Motor neuron (in vitro differentiated cells): Measurements from ENCODE around the gene EIF4G3. TPM values are rescaled to one million over a fixed set of nuclear protein-coding genes. Genes with fewer than 3 reads are reported as not detected.
A peak's percentile ranks its signal among the peaks of the same experiment; 100 is the strongest.

Source experiments
- ATAC-seq, 8 experiments: fragments of 200-7000 bp; cut with Tn5 transposase; replicated peaks in 6 of 8; 2 replicates each; pipeline ENCODE4 v1.8.0; 2021; ENCODE audit warnings: mild to moderate bottlenecking in 8 of 8, moderate library complexity in 8 of 8
- H3K27ac ChIP-seq, 2 donors: fragments of 250-450 bp; sonication (Bioruptor Pico); 2 replicates each; pipeline ENCODE4 v1.9.0; 2021; ENCODE audit warnings: antibody characterized with exemption in 2 of 2, mild to moderate bottlenecking in 2 of 2, moderate library complexity in 1 of 2
- H3K4me1 ChIP-seq, 2 donors: fragments of 250-450 bp; sonication (Bioruptor Pico); replicated peaks in 1 of 2; 2 replicates each; pipeline ENCODE4 v1.6.1; 2021; ENCODE audit warnings: antibody characterized with exemption in 2 of 2, mild to moderate bottlenecking in 2 of 2, moderate library complexity in 1 of 2
- H3K4me3 ChIP-seq, 5 donors: fragments of 250-450 bp; sonication (Bioruptor Pico); 2 replicates each; pipeline ENCODE4 v1.9.0; 2021; ENCODE audit warnings: antibody characterized with exemption in 5 of 5, mild to moderate bottlenecking in 5 of 5, moderate library complexity in 4 of 5
- WGBS, 10 experiments: fragments of 450-650 bp; shearing (Covaris generic); methylation state at CpG; one replicate each; pipeline ENCODE4 v1.0.0; 2022; 5-methylcytosine and 5-hydroxymethylcytosine counted together
- in situ Hi-C, 9 experiments: fragments of 400-800 bp; cut with MboI; loops; one replicate each; pipeline ENCODE4 v1.15.0; 2021; ENCODE audit warnings: low sequenced_read_pairs in 9 of 9, low pct_unique_long_range_greater_than_20kb in 2 of 9; ENCODE audit not compliant: unreplicated experiment in 9 of 9
- total RNA-seq, 8 experiments: library from RNA; unstranded; fragments of 300-600 nt; gene quantifications; 2 replicates each; pipeline versions ENCODE4 v1.2.3 to v1.2.4, GENCODE V29; 2022

EIF4G3 gene
- total RNA-seq, 8 experiments from 2014 or later, result 57.4 to 114 (median 72.9) TPM

DNA sequence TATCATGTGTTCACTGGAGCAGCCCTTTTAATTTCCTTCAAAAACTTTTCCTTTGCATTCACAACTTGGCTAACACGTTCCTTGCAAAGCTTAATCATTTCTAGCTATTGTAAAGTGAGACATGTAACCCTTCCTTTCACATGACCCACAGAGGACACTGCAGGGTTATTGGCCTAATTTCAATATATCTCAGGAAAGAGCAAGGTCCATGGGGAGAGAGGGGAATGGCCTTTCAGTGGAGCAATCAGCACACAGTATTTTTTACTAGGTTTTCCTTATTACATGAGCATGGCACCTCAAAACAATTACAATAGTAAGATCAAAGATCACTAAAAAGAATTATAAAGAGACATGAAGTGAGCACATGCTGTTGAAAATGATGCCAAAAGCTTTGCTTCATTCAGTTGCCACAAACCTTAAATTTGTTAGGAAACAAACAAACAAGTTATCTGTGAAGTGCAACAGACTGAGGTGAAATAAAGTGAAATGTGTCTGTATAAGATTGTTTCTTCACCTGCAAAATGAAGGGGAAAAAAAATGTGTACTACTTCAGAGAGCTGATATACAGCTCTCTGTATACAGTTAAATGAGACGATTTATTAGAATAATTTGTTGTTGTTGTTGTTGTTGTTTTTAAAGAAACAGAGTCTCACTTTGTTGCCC is 61.5 kb downstream of the EIF4G3 start:
- H3K27ac ChIP-seq, result no peak overlapping the region
- no peak for ATAC-seq
- no peak overlapping the region for H3K4me3 ChIP-seq
- in situ Hi-C loops, result no loop called here
- peaks cover 10 to 15% of the 10 kb centered on the region in 2 donors for H3K4me1 ChIP-seq
- WGBS, 10 experiments, result 20 to 100% (median 52%) methylated on average over 1 to 2 of the region's 2 CpGs

DNA sequence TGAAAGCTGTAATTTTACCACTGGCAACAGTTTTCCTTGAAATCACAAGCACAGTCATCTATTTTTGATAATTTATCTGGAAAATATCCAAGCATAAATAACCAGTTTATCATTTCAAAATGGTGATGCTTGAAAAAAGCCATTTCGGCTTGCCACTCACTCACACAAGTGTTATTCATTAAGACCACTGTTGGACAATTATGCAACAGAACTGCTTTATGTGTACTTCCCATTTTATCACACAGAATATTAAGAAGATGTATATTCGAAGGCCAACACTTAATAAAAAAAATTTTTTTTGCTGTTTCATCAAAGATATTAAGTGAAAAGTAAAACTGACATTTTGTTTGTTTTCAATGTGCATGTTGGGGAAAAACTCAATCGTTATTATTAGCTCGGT is 62.3 kb downstream of the EIF4G3 start:
- in situ Hi-C loops, result no loop called here
- H3K4me3 ChIP-seq, result no peak overlapping the region
- peaks cover 10 to 15% of the 10 kb centered on the region in 2 donors for H3K4me1 ChIP-seq
- no peak overlapping the region for H3K27ac ChIP-seq
- ATAC-seq, result no peak
- 54 to 100% (median 95%) methylated on average over 2 to 4 of the region's 4 CpGs for WGBS, 10 experiments

DNA sequence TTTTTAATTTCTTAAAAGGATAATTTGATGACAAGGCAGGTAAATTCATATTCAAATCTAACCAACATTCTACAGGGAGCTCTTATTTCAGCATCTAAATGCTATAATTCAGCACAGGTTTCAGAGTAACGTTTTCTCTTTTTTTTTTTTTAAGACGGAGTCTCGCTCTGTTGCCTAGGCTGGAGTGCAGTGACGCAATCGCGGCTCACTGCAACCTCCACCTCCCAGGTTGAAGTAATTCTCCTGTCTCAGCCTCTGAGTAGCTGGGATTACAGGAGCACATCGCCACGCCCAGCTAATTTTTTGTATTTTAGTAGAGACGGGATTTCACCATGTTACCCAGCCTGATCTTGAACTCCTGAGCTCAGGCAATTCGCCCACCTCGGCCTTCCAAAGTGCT is 66.5 kb downstream of the EIF4G3 start:
- 76 to 100% (median 93%) methylated on average over 2 to 11 of the region's 11 CpGs for WGBS, 10 experiments
- peaks cover 2 to 3% of the 10 kb centered on the region in 2 donors for H3K4me1 ChIP-seq
- in situ Hi-C loops, result no loop called here
- ATAC-seq, result no peak
- no peak overlapping the region for H3K4me3 ChIP-seq
- H3K27ac ChIP-seq, result no peak overlapping the region

DNA sequence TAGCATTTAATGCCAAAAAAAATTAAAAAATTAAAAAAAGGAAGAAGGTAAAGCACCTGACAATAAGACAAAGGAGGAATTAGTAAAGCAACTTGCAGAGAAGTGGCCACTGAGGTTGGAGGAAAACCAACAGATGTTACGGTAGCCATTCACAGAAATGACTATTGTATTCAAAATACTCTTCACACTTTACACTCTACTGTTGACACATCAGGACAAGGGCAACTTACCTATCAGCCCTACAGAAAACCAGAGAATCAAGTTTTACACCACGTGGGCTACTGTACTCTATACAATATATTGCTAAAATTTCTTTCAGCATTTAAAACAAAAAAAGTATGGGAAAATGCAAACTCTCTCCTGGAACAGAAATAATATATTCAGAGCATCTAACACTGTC is 70.0 kb downstream of the EIF4G3 start:
- no peak overlapping the region for H3K4me3 ChIP-seq
- no peak overlapping the region for H3K27ac ChIP-seq
- in situ Hi-C loops, result no loop called here
- peak in 1 of 8 experiments; percentile 38 for ATAC-seq
- no peaks in the 10 kb centered on the region for H3K4me1 ChIP-seq
- 61 to 96% (median 90%) methylated on average over 1 to 2 of the region's 2 CpGs; no CpG with 5 or more reads in 1 of the 10 experiments for WGBS, 10 experiments

DNA sequence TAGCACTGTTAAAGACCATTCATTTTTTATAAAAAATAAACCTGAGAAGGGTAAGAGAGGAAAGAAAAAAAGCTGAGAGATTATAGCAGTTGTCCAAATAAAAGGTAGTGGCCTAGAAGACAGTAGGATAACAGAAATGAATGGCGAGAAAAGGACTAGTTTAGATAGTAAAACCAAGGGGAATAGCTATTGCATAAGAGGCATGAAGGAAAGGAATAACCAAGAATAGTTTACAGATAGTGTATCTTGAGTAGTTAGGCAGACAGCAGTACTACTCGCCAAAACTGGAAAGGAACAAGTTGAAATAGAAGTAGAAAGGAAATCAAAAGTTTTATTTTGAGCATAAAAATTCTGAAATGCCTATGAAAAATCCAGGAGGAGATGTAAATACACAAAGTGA is 70.5 kb downstream of the EIF4G3 start:
- in situ Hi-C loops, result no loop called here
- no peak overlapping the region for H3K4me3 ChIP-seq
- no peak overlapping the region for H3K27ac ChIP-seq
- no peaks in the 10 kb centered on the region for H3K4me1 ChIP-seq
- 86 to 100% (median 94%) methylated on average over 1 to 2 of the region's 2 CpGs; no CpG with 5 or more reads in 1 of the 10 experiments for WGBS, 10 experiments
- ATAC-seq, result no peak

DNA sequence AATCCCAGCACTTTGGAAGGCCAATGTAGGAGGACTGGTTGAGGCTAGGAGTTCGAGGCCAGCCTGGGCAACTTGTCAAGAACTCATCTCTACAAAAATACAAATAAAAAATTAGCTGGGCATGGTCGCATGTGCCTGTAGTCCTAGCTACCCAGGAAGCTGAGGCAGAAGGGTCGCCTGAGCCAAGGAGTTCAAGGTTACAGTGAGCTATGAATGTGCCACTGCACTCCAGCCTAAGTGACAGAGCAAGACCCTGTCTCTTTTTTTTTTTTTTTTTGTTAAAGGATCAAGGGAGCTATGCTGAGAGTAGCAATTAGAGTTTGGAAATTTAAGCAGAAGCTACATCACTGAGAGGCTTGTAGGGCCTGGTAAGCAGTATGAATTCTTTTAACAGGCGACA is 70.9 kb downstream of the EIF4G3 start:
- ATAC-seq, result no peak
- H3K4me1 ChIP-seq, result no peaks in the 10 kb centered on the region
- no peak overlapping the region for H3K27ac ChIP-seq
- in situ Hi-C loops, result no loop called here
- 88 to 100% (median 92%) methylated on average over 1 to 4 of the region's 4 CpGs for WGBS, 10 experiments
- H3K4me3 ChIP-seq, result no peak overlapping the region

DNA sequence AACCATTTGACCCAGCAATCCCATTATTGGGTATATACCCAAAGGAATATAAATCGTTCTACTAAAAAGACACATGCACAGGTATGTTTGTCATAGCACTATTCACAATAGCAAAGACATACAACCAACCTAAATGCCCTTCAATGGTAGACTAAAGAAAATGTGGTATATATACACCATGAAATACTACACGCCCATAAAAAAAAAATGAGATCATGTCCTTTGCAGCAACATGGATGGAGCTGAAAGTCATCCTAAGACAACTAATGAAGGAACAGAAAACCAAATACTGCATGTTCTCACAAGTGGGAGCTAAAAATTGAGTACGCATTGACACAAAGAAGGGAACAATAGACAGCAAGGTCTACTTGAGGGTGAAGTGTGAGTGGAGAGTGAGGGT is 72.0 kb downstream of the EIF4G3 start:
- H3K27ac ChIP-seq, result no peak overlapping the region
- 75 to 100% (median 96%) methylated on average over 1 to 3 of the region's 3 CpGs for WGBS, 10 experiments
- H3K4me3 ChIP-seq, result no peak overlapping the region
- no peaks in the 10 kb centered on the region for H3K4me1 ChIP-seq
- ATAC-seq, result no peak
- in situ Hi-C loops, result no loop called here

DNA sequence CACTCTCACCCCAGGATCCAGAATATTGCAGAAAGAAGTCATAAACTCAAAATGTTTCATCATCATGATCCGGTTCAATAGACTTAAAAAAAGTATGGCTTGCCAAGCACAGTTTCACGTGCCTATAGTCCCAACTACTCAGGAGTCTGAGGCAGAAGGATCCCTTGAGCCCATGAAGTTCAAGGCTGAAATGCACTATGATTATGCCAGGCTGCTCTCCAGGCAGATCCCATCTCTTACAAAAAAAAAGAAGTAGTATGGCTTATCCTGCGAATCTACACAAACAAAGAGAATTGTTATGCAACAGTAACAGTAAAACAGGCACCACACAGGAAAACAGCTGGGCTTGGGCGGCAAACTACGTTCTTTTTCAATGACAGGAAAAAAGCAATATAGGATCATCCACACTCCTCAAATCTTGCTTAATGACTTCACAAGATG is 76.2 kb downstream of the EIF4G3 start:
- peak in 1 of 8 experiments; percentile 56 for ATAC-seq
- WGBS, 10 experiments, result 9 to 93% (median 73%) methylated on average over 2 to 5 of the region's 5 CpGs
- in situ Hi-C loops, result no loop called here
- H3K4me1 ChIP-seq, result no peaks in the 10 kb centered on the region
- H3K4me3 ChIP-seq, result no peak overlapping the region
- no peak overlapping the region for H3K27ac ChIP-seq

DNA sequence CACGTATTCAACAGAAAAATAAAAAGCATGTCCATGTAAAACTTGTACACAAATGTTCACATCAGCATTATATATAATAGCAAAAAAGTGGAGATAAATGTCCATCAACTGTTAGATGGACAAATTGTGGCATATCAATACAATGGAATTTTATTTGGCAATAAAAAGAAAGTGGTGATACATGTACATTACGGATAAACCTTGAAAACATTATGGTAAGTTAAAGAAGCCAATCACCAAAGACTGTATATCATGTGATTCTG is 76.9 kb downstream of the EIF4G3 start:
- Histone ChIP-seq H3K27ac (no peak overlapping the region), H3K4me3 (no peak overlapping the region), H3K4me1 (no peaks in the 10 kb centered on the region)
- in situ Hi-C loops, result no loop called here
- ATAC-seq, result no peak
- WGBS, 10 experiments, result 80 to 100% (median 96%) methylated on average over 1 to 2 of the region's 2 CpGs; no CpG with 5 or more reads in 1 of the 10 experiments

DNA sequence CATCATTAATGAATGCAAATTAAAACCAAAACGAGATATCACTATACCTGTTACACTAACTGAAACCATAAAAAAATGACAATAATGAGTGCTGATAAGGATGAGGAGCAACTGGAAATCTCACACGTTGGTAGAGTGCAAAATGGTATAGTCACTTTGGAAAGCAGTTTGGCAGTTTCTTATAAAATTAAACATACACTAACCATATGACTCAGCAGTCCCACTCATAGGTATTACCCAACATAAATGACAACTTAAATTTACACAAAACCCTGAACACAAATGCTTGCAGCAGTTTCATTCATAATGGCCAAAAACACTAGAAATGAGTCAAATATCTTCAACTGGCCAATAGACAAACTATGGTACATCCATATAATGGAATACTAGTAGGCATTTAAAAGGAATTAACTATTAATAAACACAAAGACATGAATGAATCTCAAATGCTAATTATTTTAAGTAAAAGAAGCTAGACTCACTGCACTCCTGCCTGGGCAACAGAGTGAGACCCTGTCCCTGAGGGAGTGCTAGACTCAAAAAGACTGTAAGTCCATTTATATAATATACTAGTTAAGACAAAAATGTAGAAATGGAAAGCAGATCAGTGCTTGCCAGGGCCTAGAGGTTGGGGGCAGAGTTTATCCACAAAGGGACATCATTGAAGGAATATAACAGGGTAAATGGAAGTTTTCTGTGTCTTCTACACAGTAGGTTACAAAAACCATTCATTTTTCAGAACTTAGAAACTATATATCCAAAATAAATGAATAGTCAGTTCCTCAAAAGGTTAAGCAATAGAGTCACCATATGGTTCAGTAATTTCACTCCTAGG is 77.4 kb downstream of the EIF4G3 start:
- WGBS, 10 experiments, result 44 to 100% (median 96%) methylated on average over 1 to 2 of the region's 2 CpGs; no CpG with 5 or more reads in 1 of the 10 experiments

DNA sequence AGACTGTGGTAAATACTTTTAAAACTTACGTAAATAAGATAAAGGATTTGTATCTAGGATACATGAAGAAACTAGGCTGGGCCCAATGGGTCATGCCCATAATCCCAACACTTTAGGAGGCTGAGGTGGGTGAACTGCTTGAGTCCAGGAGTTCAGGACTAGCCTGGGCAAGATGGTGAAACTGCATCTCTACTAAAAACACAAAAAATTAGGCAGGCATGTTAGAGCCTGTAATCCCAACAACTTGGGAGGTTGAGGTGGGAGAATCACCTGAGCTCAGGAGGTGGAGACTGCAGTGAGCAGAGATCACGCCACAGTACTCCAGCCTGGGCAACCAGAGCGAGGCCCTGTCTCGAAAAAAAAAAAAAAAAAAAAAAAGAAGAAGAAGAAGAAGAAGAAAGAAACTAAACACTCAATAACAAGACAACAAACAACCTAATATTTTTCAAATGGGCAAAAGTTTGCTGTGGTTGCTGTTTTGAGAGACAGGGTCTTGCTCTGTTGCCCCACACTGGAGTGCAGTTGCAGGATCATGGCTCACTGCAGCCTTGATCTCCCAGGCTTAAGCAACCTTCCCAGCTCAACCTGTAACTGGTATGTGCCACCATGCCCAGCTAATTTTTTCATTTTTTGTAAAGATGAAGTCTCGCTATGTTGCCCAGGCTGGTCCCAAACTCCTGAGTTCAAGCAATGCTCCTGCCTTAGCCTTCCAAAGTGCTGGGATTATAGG is 78.3 kb downstream of the EIF4G3 start:
- Histone ChIP-seq H3K4me3 (no peak overlapping the region), H3K27ac (no peak overlapping the region), H3K4me1 (no peaks in the 10 kb centered on the region)
- WGBS, 10 experiments, result 83 to 100% (median 97%) methylated on average over 1 to 5 of the region's 5 CpGs; no CpG with 5 or more reads in 1 of the 10 experiments
- in situ Hi-C loops, result no loop called here
- no peak for ATAC-seq

More for the DNA sequence above, 77.4 kb downstream of the EIF4G3 start:
- in situ Hi-C loops, result no loop called here
- Histone ChIP-seq H3K4me1 (no peaks in the 10 kb centered on the region), H3K27ac (no peak overlapping the region), H3K4me3 (no peak overlapping the region)
- no peak for ATAC-seq

DNA sequence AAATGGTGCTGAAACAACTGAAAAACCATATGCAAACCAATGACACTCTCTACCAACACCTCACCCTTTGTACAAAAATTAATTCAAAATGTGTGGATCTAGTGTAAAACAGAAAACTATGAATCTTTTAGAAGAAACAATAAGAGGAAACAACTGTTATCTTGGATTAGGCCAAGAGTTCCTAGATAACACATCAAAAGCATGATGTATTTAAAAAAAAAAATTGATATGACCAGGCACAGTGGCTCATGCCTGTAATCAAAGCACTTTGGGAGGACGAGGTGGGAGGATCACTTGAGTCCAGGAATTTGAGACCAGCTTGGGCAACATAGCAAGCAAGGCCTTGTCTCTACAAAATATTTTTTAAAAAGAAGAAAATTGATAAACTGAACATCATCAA is 79.0 kb downstream of the EIF4G3 start:
- no peak overlapping the region for H3K4me3 ChIP-seq
- no peaks in the 10 kb centered on the region for H3K4me1 ChIP-seq
- in situ Hi-C loops, result no loop called here
- no peak for ATAC-seq
- H3K27ac ChIP-seq, result no peak overlapping the region
- 86 to 100% (median 92%) methylated on average over 1 of the region's 1 CpG; no CpG with 5 or more reads in 1 of the 10 experiments for WGBS, 10 experiments

DNA sequence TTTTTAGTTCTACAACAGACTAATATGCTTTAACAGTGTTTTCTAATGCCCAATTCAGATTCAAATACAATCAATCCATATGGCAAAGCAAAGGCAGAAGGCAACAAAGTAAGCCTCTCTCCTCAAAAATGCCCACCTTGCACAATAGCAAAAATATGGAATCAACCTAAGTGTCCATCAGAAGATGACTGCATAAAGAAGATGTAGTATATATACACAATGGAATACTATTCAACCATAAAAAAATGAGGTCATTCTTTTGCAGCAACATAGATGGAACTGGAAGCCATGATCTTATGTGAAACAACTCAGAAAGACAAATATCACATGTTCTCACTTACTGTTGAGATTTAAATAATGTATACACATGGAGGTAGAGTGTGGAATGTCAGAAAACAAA is 80.7 kb downstream of the EIF4G3 start:
- H3K27ac ChIP-seq, result no peak overlapping the region
- ATAC-seq, result no peak
- in situ Hi-C loops, result no loop called here
- no peaks in the 10 kb centered on the region for H3K4me1 ChIP-seq
- no peak overlapping the region for H3K4me3 ChIP-seq
